SKM-1 treated with dmso at 0.1 percent for 144 hours (cell line): Measurements from ENCODE around the gene SPPL3.

Source experiments
- DNase-seq: peaks from one replicate; lab custom pipeline; 2025; ENCODE audit not compliant: unreplicated experiment; lab: John Stamatoyannopoulos, UW

The SPPL3 gene

DNA sequence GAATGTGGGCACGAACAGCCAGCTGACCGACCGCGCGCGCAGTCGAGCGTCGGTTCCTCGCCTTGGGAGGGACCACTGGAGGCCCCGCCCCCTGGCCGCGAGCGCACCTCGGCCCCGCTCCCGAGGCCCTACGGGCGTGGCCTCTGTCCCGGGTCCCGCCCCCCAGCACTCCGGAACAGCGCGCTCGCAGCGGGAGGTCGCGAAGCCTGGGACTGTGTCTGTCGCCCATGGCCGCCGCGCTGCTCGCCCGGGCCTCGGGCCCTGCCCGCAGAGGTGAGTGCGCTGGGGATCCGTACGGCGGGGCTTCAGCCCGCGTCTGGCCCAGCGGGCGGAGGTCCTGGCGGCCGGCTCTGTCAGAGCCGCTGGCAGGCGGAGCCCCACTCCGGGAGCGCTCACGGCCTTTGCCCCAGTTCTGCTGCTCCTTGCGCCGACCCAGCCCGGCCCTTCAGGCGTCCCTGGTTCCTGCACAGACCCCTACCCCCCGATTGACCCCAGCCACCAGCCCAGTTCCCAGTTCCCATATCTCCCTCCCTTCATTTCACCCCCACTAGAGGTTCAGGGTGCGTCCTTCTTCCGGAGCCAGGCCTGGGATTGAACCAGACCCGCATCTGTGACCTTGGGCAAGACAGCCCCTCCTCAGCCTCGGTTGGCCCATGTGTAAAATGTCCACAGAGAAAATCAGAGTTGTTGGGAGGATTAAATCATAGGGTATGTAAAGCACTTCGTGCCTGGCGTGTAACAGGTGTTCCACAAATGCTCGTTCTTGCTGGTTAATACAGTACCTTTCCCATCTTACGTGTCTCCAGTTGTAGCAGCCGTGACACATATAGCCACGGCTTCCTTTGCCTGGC, 178.3 kb downstream of the SPPL3 start, which contains the start of gene ACADS:
Gene ACADS (plus strand): TSS at position 168 of the 851 bp plus-strand sequence. CDS start 60 bp downstream, at position 228.
- DNase-seq, result peak; percentile 45

DNA sequence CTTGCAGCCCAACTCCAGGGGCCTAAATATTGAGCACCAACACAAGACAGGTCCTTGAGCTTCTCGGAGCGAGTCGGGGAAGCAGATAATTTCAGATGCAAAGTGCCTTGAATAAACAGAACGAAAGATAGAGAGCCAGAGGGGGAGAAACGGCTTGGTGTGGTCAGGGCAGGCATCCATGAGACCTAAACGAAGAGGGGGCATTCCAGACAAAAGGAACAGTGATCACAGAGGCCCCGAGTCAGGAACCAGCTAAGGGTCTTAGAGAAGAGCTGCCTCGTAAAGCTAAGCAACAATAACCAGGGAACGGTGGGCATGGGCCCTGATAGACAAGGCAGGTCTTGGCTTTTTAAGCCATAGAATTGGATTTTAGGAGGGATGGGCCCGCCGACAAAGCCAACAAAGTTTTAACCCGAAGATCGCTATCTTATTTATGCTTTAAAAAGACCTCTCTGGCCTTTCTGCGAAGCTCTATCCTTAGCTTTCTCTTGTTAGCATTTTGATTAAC, 179.0 kb downstream of the SPPL3 start:
- no peak for DNase-seq

DNA sequence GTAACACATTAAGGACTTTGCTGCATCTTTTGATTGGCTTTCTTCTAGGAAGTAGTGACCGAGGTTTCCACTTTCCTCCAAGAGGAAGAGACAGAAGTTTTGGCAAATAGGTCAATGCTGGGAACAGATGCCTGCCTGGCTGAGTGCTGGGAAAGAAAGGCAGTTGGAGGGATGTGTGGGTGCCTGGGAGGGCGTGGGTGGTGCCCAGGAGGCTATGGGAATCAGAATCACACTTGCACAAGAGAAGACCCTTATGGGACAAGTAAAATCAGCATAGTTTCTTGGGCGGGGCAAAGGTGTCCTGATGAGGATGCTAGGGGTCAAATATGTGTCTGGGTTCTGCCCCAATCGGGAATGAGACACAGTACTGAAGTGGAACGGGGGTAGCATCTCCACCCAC, 179.4 kb downstream of the SPPL3 start:
- no peak for DNase-seq

DNA sequence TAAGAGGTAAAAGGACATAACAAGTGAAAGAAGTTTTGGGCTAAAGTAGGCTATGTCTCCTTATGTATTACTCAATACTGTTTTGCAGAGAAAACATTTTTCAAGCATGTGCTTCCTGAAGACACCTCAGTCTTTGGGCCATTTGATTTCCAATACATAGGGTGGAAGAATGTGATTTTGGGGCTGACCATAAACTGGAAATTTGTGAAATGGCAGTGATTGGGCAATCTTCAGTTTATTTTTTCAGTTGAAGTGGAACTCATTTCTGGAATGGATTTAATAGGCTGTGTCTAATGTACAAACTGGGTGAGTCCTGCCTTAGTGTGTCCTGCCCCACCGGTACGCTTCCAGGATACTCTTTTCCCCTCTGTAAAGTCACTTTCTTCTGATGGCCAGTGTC, 181.4 kb downstream of the SPPL3 start:
- DNase-seq, result no peak

DNA sequence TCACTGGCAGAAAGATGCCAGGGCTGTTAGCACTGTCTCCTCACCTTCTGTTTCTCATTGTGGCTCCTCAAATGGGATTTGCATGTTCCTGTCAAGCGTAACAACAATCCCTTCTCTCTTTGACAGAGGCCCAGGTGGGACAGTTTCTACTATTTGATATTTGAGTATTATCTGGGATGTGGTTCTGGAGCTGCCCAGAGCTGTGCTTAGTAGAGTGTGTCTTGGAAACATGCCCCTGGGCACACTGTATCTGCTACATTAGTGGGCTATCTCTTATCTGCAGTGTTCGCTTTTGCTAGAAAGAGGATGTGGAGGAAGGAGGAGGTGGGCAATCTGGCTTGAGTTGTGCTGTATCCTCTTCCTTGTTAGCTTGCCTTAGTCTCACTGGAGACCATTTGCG, 182.3 kb downstream of the SPPL3 start:
- DNase-seq, result no peak

DNA sequence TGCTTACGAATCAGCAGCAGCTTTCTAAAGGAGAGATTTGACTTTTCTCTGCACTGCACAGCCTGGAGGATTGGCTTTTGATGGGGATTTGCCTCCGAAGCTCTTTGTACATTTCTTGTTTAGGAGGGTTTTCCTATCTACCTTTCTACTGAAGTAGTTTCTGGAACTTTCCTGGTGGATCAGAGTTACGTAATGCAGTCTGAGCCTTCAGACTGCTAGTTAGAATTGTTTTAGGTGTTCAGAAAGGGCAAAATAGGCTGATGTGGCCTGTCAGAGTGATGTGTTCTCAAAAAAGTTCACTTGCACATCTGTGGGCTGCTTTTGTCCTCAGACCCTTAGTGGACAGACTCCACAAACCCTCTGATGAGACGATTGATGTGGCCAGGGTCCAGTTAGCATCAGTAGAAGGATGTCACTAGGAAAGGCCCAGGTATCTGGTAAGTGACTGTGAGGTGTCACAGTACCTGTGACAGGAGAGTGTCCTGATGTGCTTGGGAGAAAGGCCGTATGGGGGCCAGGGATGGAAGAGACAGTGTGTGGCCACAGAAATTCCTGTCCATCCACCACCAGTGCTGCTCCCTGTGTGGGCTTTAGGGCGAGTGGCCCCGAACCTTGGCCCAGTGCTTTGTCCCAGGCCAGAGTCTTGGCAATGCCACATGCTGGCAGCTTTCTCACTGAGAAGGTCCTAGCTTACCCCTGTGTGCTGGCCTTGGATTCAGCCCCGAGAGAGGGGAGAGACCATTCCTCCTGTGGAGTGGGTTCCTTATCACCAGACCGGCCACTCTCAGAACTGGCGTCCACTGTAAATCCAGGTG, 183.0 kb downstream of the SPPL3 start:
- DNase-seq, result no peak

DNA sequence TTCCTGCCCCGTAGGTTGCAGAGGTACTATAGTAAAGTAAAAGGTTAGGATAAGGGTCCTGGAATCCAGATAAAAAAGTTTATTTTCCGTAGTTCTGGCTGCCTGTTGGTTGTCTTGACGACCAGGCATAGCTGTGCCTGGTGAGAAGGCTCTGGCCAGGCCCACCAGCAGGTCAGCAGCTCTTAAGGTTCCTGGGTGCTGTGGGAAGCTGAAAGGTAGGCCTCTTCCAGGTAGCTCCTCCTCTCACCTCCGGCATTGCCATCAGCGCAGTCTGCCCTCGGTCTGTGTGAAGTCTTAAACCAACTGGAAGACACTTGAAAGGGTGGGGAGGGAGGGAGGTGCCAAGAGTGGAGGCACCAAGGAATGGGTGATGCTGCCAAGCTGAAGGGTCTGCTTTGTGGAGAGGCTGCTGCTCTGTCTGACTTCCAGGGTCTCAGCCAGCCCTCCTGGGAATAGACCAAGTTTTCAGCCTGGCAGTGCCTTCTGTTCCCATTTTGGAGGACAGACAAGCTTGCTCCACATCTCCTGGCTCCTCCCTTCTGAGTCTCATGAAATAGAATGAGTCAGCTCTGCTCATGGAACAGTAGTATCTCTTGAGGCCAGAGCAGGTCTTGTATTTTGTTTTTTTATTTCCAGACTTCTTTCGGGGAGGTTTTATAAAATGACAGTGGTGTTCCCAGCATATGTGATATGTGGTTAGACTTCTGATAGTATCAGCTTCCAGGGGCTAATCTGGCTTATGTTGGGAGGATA, 183.7 kb downstream of the SPPL3 start:
- DNase-seq, result no peak

DNA sequence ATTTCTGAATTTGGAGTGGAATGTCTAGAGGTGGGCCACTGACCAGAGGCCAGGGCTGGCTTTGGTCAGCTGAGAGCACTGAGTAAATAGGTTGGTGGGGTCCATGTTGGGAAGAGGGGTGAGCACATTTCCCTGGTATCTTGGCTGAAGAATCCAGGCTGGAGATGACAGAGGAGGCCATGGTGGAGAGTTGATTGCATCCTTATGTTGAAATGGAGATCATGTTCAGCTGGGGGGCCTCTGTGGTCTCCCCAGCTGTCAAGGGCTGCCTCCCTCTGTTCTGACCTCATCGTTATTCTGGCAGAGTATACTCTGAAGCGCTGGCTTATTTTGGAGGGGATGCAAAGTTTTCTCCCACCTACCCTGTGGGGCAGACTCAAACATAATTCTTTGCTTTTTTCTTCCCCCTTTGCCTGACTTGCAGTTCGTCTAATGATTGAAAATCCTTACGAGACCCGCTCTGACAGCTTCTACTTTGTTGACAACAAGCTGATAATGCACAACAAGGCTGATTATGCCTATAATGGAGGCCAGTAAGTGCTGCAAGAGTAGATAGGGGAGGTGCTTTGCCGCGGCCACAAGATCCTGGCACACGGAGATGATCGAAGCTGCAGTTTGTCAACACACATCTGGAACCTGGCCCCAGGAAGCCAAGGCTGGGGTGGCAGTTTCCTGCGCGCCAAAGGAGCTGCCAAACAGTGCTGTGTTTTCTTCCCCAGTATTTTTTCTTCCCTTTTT, 184.5 kb downstream of the SPPL3 start:
- DNase-seq, result no peak

DNA sequence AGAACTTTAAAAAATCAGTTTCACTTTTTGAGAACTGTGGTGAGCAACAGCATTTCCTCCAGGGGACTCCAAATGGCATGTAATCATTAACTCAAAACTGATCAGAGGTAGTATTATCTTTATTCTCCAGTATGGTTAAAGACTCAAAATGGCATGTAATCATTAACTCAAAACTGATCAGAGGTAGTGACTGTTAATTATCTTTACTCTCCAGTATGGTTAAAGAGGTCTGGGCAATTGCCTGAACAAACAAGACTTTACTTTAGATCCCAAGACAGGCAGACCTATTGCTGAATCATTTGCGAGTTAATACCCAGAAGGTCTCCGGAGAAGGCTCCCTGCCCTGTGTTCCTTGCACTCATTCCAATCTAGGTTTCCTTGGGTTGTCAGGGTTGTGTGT, 185.1 kb downstream of the SPPL3 start:
- no peak for DNase-seq

DNA sequence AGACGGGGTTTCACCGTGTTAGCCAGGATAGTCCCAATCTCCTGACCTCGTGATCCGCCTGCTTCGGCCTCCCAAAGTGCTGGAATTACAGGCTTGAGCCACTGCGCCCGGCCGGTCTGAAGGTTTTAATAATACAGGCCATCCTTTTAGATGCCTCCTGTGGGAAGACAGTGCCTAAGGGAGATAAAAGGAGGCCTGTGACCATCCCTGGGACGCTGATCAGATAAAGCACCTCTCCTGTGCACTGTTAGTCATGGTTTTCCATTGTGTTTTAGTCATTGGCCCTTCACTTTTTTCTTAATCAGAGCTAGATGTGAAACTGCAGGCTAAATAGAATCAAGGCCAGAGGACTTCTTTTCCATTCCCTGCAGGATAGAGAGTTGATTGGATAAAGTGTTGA, 186.1 kb downstream of the SPPL3 start:
- DNase-seq, result no peak

DNA sequence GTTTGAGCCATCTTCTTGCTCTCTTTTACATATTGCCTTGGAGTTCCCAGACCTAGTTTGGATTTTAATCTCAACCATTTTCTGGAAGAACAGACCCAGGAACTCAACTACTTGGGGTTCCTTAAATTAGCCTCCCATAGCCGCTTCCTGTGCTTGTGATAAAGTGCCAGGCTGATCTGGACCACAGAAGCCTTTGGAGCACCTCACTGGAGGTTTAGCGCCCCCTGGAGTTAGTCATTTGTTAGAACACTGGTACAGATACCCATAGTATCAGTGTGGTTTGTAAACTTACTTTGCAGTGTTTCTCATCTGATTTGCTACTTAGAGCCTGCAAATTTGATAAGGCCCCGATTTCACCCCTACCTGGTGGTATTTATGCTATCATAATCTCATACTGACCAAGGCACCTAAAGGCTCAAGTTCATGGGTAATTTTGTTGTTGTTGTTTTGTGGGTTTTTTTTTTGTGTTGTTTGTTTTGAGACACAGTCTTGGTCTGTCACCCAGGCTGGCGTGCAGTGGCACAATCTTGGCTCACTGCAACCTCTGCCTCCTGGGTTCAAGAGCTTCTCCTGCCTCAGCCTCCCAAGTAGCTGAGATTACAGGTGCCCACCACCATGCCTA, 190.2 kb downstream of the SPPL3 start:
- DNase-seq, result peak; percentile 44

DNA sequence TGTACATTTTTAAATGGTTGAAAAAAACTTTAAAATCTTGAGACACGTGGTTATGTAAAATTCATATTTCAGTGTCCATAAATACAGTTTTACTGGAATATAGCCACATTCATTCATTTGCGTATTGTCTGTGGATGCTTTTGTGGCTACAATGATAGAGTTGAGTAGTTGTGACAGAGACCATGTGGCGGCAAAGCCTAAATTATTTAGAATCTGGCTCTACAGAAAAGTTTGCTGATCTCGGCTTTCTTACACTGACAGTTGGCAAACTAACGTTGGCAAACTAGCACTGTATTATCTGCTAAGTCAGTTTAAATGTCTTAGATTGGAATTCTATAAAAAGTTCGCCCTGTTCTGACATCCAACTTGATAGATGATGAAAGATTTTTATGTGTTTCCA, 191.5 kb downstream of the SPPL3 start:
- DNase-seq, result no peak
